Cardiac muscle cell (in vitro differentiated cells and primary cell): ENCODE measurements around the gene NAB1. TPM values are rescaled to one million over a fixed set of nuclear protein-coding genes. Genes with fewer than 3 reads are reported as not detected.

ENCODE experiments used
- DNase-seq, 2 donors: peaks; one replicate each; pipeline versions ENCODE4 v3.0.0 to v3.0.0-alpha.2; 2010 to 2017; ENCODE audit warnings: low read depth in 1 of 2, low spot score in 1 of 2
- H3K27ac ChIP-seq: fragments of 200-600 bp; sonication (generic); 2 replicates; pipeline ENCODE4 v1.5.1; 2016
- H3K27me3 ChIP-seq: fragments of 200-600 bp; sonication (generic); 2 replicates; pipeline ENCODE4 v1.6.0; 2016; ENCODE audit warnings: control low read depth
- H3K36me3 ChIP-seq: fragments of 200-600 bp; sonication (generic); 2 replicates; pipeline ENCODE4 v1.5.1; 2016; ENCODE audit warnings: control low read depth
- H3K4me1 ChIP-seq: fragments of 200-600 bp; sonication (generic); 2 replicates; pipeline ENCODE4 v1.8.1; 2017; ENCODE audit warnings: low read depth, mild to moderate bottlenecking, mixed run types
- H3K4me3 ChIP-seq: fragments of 200-600 bp; sonication (generic); 2 replicates; pipeline ENCODE4 v1.5.1; 2016; ENCODE audit warnings: mild to moderate bottlenecking
- H3K9me3 ChIP-seq: fragments of 200-600 bp; sonication (generic); 2 replicates; pipeline ENCODE4 v1.5.1; 2017; ENCODE audit warnings: low read depth, mild to moderate bottlenecking, control low read depth
- polyA plus RNA-seq: library from polyadenylated mRNA; unstranded; fragments of >200 nt; fragmentation: Nextera tagmentation; extraction: Ambion mirVana; gene quantifications from 2 replicates; pipeline ENCODE4 v1.2.1, GENCODE V29; 2016
- total RNA-seq: library from RNA; depleted of rRNA; stranded (reverse); fragments of >200 nt; gene quantifications from 2 replicates; pipeline ENCODE4 v1.2.3, GENCODE V29; 2016
- TF ChIP-seq, protein P1 (sequence below): IDR thresholded peaks from 2 replicates; pipeline ENCODE4 v1.5.1; 2012; ENCODE audit warnings: low read depth, mild to moderate bottlenecking, low read length

The NAB1 gene
- total and polyA plus RNA-seq, 2 experiments from 2014 or later = 10.0 to 50.7 TPM

DNA sequence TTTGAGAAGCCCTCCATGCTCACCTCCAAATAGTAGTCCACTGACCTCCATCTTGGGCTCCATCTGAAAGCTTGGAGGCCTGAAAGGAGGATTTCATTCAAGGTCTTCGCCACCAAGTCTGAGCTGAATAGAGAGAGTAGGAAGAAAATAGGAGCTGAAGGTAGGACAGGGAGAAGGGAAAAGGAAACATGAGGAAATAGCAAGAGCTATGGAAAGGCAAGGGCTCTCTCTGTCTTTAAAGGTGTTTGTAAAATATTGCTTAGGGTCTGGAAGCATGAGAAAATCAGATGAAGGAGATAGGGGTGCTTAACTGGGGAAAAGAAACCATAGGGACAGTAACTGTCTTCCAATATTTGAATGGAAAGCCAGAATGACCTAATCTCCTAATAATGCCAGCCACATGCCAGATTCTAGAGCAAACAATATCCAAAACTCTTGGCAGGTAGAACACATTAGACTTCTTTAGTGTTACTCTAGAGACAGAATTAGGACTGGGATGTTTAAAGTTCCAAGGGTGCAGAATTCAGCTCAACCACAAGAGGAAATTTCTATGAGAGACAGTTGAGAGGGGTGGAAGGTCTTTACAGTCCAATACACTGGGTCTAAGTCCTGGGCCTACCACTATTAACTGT is 67.4 kb downstream of the NAB1 start:
- no peak overlapping the region for H3K4me3 ChIP-seq
- no peak for DNase-seq

DNA sequence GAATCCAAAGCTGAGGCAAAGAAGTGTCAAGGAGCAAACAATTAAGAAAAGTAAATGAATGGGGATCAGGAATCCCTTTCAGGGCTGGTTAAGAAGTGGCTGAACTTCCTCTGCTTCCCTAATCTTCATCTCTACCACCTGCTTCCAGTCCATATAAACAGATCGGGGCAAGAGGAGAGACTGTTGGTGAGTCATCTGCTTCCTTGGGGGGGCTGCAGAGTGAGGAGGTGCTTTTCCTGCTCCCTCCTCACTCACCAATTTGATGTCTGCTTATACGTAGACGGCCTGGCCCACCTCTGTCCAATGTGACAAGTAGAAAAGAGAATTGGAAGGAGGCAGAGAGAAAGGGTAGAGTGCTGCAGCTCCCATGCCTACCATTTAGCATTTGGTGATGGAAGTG is 68.4 kb downstream of the NAB1 start:
- no peak overlapping the region for H3K4me3 ChIP-seq
- DNase-seq = no peak
- TF ChIP-seq, protein P1, sequence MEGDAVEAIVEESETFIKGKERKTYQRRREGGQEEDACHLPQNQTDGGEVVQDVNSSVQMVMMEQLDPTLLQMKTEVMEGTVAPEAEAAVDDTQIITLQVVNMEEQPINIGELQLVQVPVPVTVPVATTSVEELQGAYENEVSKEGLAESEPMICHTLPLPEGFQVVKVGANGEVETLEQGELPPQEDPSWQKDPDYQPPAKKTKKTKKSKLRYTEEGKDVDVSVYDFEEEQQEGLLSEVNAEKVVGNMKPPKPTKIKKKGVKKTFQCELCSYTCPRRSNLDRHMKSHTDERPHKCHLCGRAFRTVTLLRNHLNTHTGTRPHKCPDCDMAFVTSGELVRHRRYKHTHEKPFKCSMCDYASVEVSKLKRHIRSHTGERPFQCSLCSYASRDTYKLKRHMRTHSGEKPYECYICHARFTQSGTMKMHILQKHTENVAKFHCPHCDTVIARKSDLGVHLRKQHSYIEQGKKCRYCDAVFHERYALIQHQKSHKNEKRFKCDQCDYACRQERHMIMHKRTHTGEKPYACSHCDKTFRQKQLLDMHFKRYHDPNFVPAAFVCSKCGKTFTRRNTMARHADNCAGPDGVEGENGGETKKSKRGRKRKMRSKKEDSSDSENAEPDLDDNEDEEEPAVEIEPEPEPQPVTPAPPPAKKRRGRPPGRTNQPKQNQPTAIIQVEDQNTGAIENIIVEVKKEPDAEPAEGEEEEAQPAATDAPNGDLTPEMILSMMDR = no peak
- no peaks in the 10 kb centered on the region for H3K9me3 ChIP-seq
- no peaks in the 10 kb centered on the region for H3K27me3 ChIP-seq
- no peak overlapping the region for H3K27ac ChIP-seq
- no peaks in the 10 kb centered on the region for H3K36me3 ChIP-seq
- H3K4me1 ChIP-seq = peaks cover 10% of the 10 kb centered on the region

More for the DNA sequence above, 67.4 kb downstream of the NAB1 start:
- TF ChIP-seq, protein P1 = no peak
- no peaks in the 10 kb centered on the region for H3K36me3 ChIP-seq
- H3K27ac ChIP-seq = no peak overlapping the region
- no peaks in the 10 kb centered on the region for H3K27me3 ChIP-seq
- H3K4me1 ChIP-seq = peaks cover 10% of the 10 kb centered on the region
- H3K9me3 ChIP-seq = no peaks in the 10 kb centered on the region

DNA sequence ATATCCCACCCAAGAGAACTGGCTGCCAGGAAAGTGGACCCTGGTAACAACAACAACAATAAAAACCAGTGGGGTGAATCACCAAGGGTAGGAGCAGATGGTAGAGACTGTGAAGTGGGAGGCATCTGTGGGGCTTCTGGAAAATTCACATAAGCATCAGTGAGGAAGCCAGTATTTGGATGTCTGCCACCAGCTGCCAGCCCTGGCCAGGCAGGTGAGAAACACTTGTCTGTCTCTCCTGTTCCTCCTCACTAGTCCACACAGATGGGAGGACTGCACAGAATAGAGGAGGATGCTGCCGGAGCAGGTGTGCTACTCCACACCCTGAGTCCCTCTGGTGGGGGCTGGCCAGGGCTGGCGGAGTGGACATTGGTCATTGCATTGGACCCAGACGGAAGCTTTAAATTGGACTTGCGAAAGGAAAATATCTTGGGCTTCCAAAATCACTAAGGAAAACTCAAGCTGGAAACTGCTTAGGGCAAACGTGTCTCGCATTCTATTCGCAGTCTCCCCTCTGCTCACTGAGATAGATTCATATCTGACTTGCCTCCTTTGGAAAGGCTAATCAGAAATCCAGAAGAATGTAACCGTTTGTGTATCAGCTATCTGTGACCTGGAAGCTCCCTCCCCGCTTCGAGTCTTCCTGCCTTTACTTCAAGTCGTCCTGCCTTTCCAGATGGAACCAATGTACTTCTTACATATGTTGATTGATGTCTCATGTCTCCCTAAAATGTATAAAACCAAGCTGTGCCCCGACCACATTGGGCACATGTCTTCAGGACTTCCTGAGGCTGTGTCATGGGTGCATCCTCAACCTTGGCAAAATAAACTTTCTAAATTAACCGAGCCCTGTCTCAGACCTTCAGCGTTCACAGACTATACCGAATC is 69.1 kb downstream of the NAB1 start:
- Histone ChIP-seq H3K4me1 (peaks cover 10% of the 10 kb centered on the region), H3K4me3 (no peak overlapping the region), H3K36me3 (no peaks in the 10 kb centered on the region), H3K27ac (no peak overlapping the region), H3K9me3 (no peaks in the 10 kb centered on the region), H3K27me3 (no peaks in the 10 kb centered on the region)
- DNase-seq = no peak
- TF ChIP-seq, protein P1 = no peak

DNA sequence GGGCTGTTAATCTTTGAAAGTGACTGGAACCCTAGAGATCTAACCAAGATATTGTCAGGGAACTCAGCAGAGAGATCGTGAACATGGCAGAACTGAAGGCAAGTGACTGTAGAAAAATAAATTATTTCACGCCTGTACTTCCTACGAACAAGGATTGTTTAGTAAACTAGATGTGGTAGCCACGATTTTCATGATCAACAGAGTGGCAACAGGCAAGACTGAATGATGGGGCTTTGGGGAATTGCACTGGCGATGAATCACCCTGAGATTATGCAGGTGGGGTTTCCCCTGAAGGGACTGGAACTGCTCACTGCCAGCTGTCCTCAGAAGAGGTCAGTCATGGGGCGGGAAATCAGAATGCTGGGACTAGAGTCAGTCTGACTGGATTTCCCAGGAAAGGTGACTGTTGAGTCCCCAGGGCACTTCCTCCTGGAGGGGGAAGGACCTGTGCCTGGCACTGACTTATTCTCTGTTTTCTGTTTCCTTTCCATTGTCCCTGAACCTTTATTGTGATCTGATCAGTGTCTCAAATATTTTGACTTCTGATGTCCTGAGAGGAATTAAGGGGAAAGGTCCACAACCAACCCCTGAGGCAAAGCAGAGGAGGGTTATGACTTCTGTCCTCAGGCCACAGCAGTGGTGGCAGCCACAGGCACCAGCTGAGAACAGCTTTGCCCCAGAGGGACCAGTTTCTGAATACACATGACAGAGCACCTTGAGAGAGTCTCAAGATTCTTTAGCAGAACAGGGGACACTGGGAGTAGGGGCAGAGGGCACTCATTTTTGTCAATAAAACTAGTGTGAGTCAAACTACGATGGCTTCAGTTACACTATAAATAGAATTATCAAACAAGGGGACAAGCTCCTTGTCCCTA is 70.0 kb downstream of the NAB1 start:
- H3K27ac ChIP-seq = peak overlapping the region; percentile 3
- DNase-seq = peak; percentile 41 to 72

DNA sequence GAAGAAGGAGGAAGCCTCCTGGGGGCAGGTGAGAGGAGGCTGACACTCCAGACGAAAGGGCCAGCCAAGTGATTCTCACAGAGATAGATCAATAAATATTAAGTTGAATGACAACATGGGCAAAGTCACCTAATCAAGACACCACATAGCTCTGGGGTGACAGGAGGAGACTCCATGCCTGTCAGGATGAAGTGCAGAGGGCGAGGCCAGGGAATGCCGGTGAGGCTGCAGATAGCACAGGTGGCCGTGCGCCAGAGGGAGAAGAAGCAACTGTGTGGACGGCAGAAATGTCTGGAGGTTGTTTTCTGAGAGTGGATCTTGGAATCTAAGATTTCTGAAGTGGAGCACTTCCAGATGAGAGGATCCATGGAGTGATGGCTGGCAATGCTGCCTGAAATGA is 71.4 kb downstream of the NAB1 start:
- no peaks in the 10 kb centered on the region for H3K27me3 ChIP-seq
- TF ChIP-seq, protein P1 = no peak
- H3K9me3 ChIP-seq = no peaks in the 10 kb centered on the region
- H3K4me3 ChIP-seq = no peak overlapping the region
- no peak overlapping the region for H3K27ac ChIP-seq
- peaks cover 10% of the 10 kb centered on the region for H3K4me1 ChIP-seq
- no peaks in the 10 kb centered on the region for H3K36me3 ChIP-seq
- DNase-seq = no peak

More for the DNA sequence above, 70.0 kb downstream of the NAB1 start:
- H3K4me1 ChIP-seq = peaks cover 10% of the 10 kb centered on the region
- no peaks in the 10 kb centered on the region for H3K9me3 ChIP-seq
- H3K36me3 ChIP-seq = no peaks in the 10 kb centered on the region
- H3K27me3 ChIP-seq = no peaks in the 10 kb centered on the region
- no peak overlapping the region for H3K4me3 ChIP-seq
- TF ChIP-seq, protein P1 = no peak
